ENCODE results near the gene AMTN.

GRCh38 chr4:70556856-70557255, 38.5 kb downstream of the AMTN start:
- no peak for TF ChIP-seq POLR2A (IDR thresholded peaks at IDR 0.05)
- TF ChIP-seq CTCF (IDR thresholded peaks at IDR 0.05), result no peak
